Hepatocyte (in vitro differentiated cells): Measurements from ENCODE around the gene SNX5. TPM values are rescaled to one million over a fixed set of nuclear protein-coding genes. Genes with fewer than 3 reads are reported as not detected.

Experiments
- DNase-seq: peaks from one replicate; pipeline ENCODE4 v3.0.0-alpha.2; 2016; ENCODE audit warnings: low spot score
- H2AFZ ChIP-seq: fragments of 200-600 bp; sonication (generic); 2 replicates; pipeline ENCODE4 v1.6.0; 2016; ENCODE audit warnings: antibody characterized with exemption, mild to moderate bottlenecking
- H3K27ac ChIP-seq: fragments of 200-600 bp; sonication (generic); 2 replicates; pipeline ENCODE4 v1.5.1; 2016; ENCODE audit warnings: mild to moderate bottlenecking
- H3K27me3 ChIP-seq: fragments of 200-600 bp; sonication (generic); 2 replicates; pipeline ENCODE4 v1.6.1; 2016
- H3K36me3 ChIP-seq: fragments of 200-600 bp; sonication (generic); replicated peaks from 2 replicates; pipeline ENCODE4 v1.5.1; 2016; ENCODE audit warnings: low read depth; ENCODE audit not compliant: insufficient read depth
- H3K4me1 ChIP-seq: fragments of 200-600 bp; sonication (generic); 2 replicates; pipeline ENCODE4 v1.5.1; 2016; ENCODE audit warnings: mild to moderate bottlenecking, moderate library complexity; ENCODE audit not compliant: insufficient read depth
- H3K4me2 ChIP-seq: fragments of 200-600 bp; sonication (generic); 2 replicates; pipeline ENCODE4 v1.6.0; 2016
- H3K4me3 ChIP-seq: fragments of 200-600 bp; sonication (generic); 2 replicates; pipeline ENCODE4 v1.5.1; 2016; ENCODE audit warnings: mild to moderate bottlenecking
- H3K79me2 ChIP-seq: fragments of 200-600 bp; sonication (generic); 2 replicates; pipeline ENCODE4 v1.6.0; 2017; ENCODE audit warnings: mild to moderate bottlenecking
- H3K9me2 ChIP-seq: fragments of 200-600 bp; sonication (generic); replicated peaks from 2 replicates; pipeline ENCODE4 v1.6.0; 2017; ENCODE audit warnings: mild to moderate bottlenecking; ENCODE audit not compliant: insufficient read depth
- H3K9me3 ChIP-seq: fragments of 200-600 bp; sonication (generic); 2 replicates; pipeline ENCODE4 v1.5.1; 2016; ENCODE audit warnings: low read depth, mild to moderate bottlenecking
- H4K20me1 ChIP-seq: fragments of 200-600 bp; sonication (generic); 2 replicates; pipeline ENCODE4 v1.6.0; 2016; ENCODE audit warnings: mild to moderate bottlenecking; ENCODE audit not compliant: insufficient read depth, poor library complexity, severe bottlenecking
- CTCF ChIP-seq: fragments of 200-600 bp; sonication (generic); IDR thresholded peaks from 2 replicates; pipeline ENCODE4 v1.5.1; 2016; ENCODE audit warnings: antibody characterized with exemption, mild to moderate bottlenecking; ENCODE audit not compliant: poor library complexity
- EZH2 ChIP-seq: fragments of 200-600 bp; sonication (generic); IDR thresholded peaks from 2 replicates; pipeline ENCODE4 v1.6.1; 2016; ENCODE audit warnings: antibody characterized with exemption, mild to moderate bottlenecking, borderline replicate concordance
- EZH2phosphoT487 ChIP-seq: fragments of 200-600 bp; sonication (generic); IDR thresholded peaks from one replicate; pipeline ENCODE4 v1.6.1; 2018; ENCODE audit warnings: antibody characterized with exemption, mild to moderate bottlenecking, low read depth, moderate library complexity; ENCODE audit not compliant: unreplicated experiment, severe bottlenecking
- WGBS: methylation state at CpG from one replicate; pipeline ENCODE4 v1.1.6; 2016; ENCODE audit warnings: low lambda C conversion rate; ENCODE audit errors: missing lambda C conversion rate; 5-methylcytosine and 5-hydroxymethylcytosine counted together
- polyA plus RNA-seq: library from polyadenylated mRNA; unstranded; fragments of >200 nt; fragmentation: Nextera tagmentation; extraction: Ambion mirVana; gene quantifications from 2 replicates; pipeline ENCODE4 v1.2.1, GENCODE V29; 2016
- total RNA-seq: library from RNA; depleted of rRNA; stranded (reverse); fragments of >200 nt; gene quantifications from 2 replicates; pipeline ENCODE4 v1.2.3, GENCODE V29; 2014

Gene SNX5
- total and polyA plus RNA-seq, 2 experiments from 2014 or later = 74.9 to 190 TPM

GRCh38 chr20:17985388-17986018, 16.9 kb upstream of the SNX5 start:
- Histone ChIP-seq H2AFZ (no peak overlapping the region), H3K9me2 (no peaks in the 10 kb centered on the region), H3K27me3 (no peaks in the 10 kb centered on the region), H3K4me1 (peaks cover 7% of the 10 kb centered on the region), H3K36me3 (no peaks in the 10 kb centered on the region), H3K9me3 (no peaks in the 10 kb centered on the region), H3K4me2 (peak overlapping the region; percentile 60), H3K79me2 (peaks cover 31% of the 10 kb centered on the region), H3K27ac (peak overlapping the region; percentile 80), H3K4me3 (no peak overlapping the region), H4K20me1 (no peaks in the 10 kb centered on the region)
- TF ChIP-seq EZH2 (no peak), EZH2phosphoT487 (no peak), CTCF (no peak)
- peak; percentile 68 for DNase-seq
- WGBS = 82% methylated on average over 7 of the region's 7 CpGs

GRCh38 chr20:17976305-17976704, 7.7 kb upstream of the SNX5 start:
- no peak for DNase-seq
- no peaks in the 10 kb centered on the region for H3K9me3 ChIP-seq
- no peak overlapping the region for H3K27ac ChIP-seq
- H3K79me2 ChIP-seq = peaks cover 47% of the 10 kb centered on the region
- no peak overlapping the region for H2AFZ ChIP-seq
- 97% methylated on average over 6 of the region's 6 CpGs for WGBS
- H3K4me1 ChIP-seq = peaks cover 21% of the 10 kb centered on the region
- TF ChIP-seq EZH2 (no peak), CTCF (no peak), EZH2phosphoT487 (no peak)
- no peaks in the 10 kb centered on the region for H4K20me1 ChIP-seq
- H3K4me3 ChIP-seq = no peak overlapping the region
- H3K36me3 ChIP-seq = no peaks in the 10 kb centered on the region
- no peak overlapping the region for H3K4me2 ChIP-seq
- no peaks in the 10 kb centered on the region for H3K27me3 ChIP-seq
- H3K9me2 ChIP-seq = no peaks in the 10 kb centered on the region

- Histone ChIP-seq H4K20me1 (peaks cover 2% of the 10 kb centered on the region), H3K4me3 (peak overlapping the region; percentile 31), H2AFZ (no peak overlapping the region), H3K36me3 (no peaks in the 10 kb centered on the region), H3K27me3 (no peaks in the 10 kb centered on the region), H3K4me1 (peaks cover 27% of the 10 kb centered on the region), H3K27ac (peak overlapping the region; percentile 98), H3K79me2 (peaks cover 72% of the 10 kb centered on the region), H3K9me2 (no peaks in the 10 kb centered on the region), H3K9me3 (no peaks in the 10 kb centered on the region), H3K4me2 (peak overlapping the region; percentile 86)
- no peak for DNase-seq
- TF ChIP-seq CTCF = no peak
- TF ChIP-seq EZH2phosphoT487 = no peak
- no peak for TF ChIP-seq EZH2
- 73% methylated on average over 2 of the region's 2 CpGs for WGBS
Observed at GRCh38 chr20:17972121-17972520, 3.5 kb upstream of the SNX5 start.
